SK-N-SH (cell line): Measurements from ENCODE around the gene SIGLEC1. TPM values are rescaled to one million over a fixed set of nuclear protein-coding genes. Genes with fewer than 3 reads are reported as not detected.

Experiments
- CTCF ChIA-PET: fragments of 300-600, 350-600 bp; formaldehyde crosslinking; extraction: SDS; loops from one replicate; lab custom pipeline; 2021; lab: Yijun Ruan, JAX
- POLR2A ChIA-PET: fragments of 350-600 bp; sonication (Branson Sonifier 250); formaldehyde crosslinking; extraction: SDS; loops from one replicate; lab custom pipeline; 2020; ENCODE audit warnings: antibody characterized with exemption, inconsistent platforms; lab: Yijun Ruan, JAX
- DNase-seq: peaks from one replicate; pipeline ENCODE4 v3.0.0; 2012
- H2AFZ ChIP-seq: fragments of 200-600 bp; sonication (generic); 2 replicates; pipeline ENCODE4 v1.8.1; 2016; ENCODE audit warnings: antibody characterized with exemption, mild to moderate bottlenecking, low read depth
- H3F3A ChIP-seq: fragments of 200-600 bp; sonication (generic); replicated peaks from 2 replicates; pipeline ENCODE3; 2016; ENCODE audit warnings: antibody characterized with exemption, mild to moderate bottlenecking; ENCODE audit not compliant: insufficient read depth
- H3K27ac ChIP-seq, 2 experiments: fragments of 200-500 bp in 1 of 2; fragments of 200-600 bp in 1 of 2; sonication (Bioruptor generic) in 1 of 2; sonication (generic), shearing (Covaris generic) in 1 of 2; 2 replicates each; pipeline versions ENCODE4 v1.5.1 to v1.6.1; 2014 to 2016; ENCODE audit warnings: low read depth in 2 of 2, inconsistent platforms in 1 of 2, low read length in 1 of 2, mild to moderate bottlenecking in 1 of 2, mixed read lengths in 1 of 2
- H3K27me3 ChIP-seq: fragments of 200-600 bp; sonication (generic), shearing (Covaris generic); 2 replicates; pipeline ENCODE4 v1.6.1; 2016; ENCODE audit warnings: mixed run types; ENCODE audit not compliant: insufficient read depth
- H3K36me3 ChIP-seq, 2 experiments: fragments of 200-500 bp in 1 of 2; fragments of 200-600 bp in 1 of 2; sonication (Bioruptor generic) in 1 of 2; sonication (generic) in 1 of 2; replicated peaks in 1 of 2; 2 replicates each; pipeline versions ENCODE3 to v1.5.1; 2014 to 2016; ENCODE audit warnings: low read length in 1 of 2, mild to moderate bottlenecking in 1 of 2; ENCODE audit not compliant: insufficient read depth in 2 of 2, control insufficient read depth in 1 of 2
- H3K4me1 ChIP-seq, 2 experiments: fragments of 200-500 bp in 1 of 2; fragments of 200-600 bp in 1 of 2; sonication (Bioruptor generic) in 1 of 2; sonication (generic), shearing (Covaris generic) in 1 of 2; 2 replicates each; pipeline versions ENCODE4 v1.5.1 to v1.6.1; 2014 to 2016; ENCODE audit warnings: low read depth in 1 of 2, low read length in 1 of 2, mixed run types in 1 of 2; ENCODE audit not compliant: insufficient read depth in 2 of 2, control insufficient read depth in 1 of 2
- H3K4me2 ChIP-seq: fragments of 200-600 bp; sonication (generic), shearing (Covaris generic); 2 replicates; pipeline ENCODE4 v1.6.1; 2017; ENCODE audit warnings: mixed run types
- H3K4me3 ChIP-seq, 2 experiments: fragments of 200-500 bp in 1 of 2; fragments of 200-600 bp in 1 of 2; sonication (Bioruptor generic) in 1 of 2; sonication (generic), shearing (Covaris generic) in 1 of 2; 2 replicates each; pipeline versions ENCODE4 v1.5.1 to v1.8.1; 2014 to 2016; ENCODE audit warnings: low read depth in 2 of 2, inconsistent platforms in 1 of 2, low read length in 1 of 2, mild to moderate bottlenecking in 1 of 2, mixed read lengths in 1 of 2, moderate library complexity in 1 of 2
- H3K79me2 ChIP-seq: fragments of 200-600 bp; sonication (generic); 2 replicates; pipeline ENCODE4 v1.8.1; 2017; ENCODE audit warnings: mild to moderate bottlenecking; ENCODE audit not compliant: insufficient read depth
- H3K9ac ChIP-seq: fragments of 200-600 bp; sonication (generic); 2 replicates; pipeline ENCODE4 v1.6.1; 2017; ENCODE audit warnings: mixed run types
- H3K9me2 ChIP-seq: fragments of 200-600 bp; sonication (generic); 2 replicates; pipeline ENCODE4 v1.6.1; 2017; ENCODE audit warnings: mixed run types
- H3K9me3 ChIP-seq: fragments of 200-600 bp; sonication (generic); 2 replicates; pipeline ENCODE4 v1.6.1; 2017; ENCODE audit warnings: mixed run types, mild to moderate bottlenecking, moderate library complexity
- H4K20me1 ChIP-seq: fragments of 200-600 bp; sonication (generic); 2 replicates; pipeline ENCODE4 v1.6.1; 2017; ENCODE audit warnings: mild to moderate bottlenecking, mixed run types; ENCODE audit not compliant: insufficient read depth
- CHD2 ChIP-seq: fragments of 150-350 bp; IDR thresholded peaks from 2 replicates; pipeline ENCODE4 v1.6.1; 2018; ENCODE audit warnings: low read length; ENCODE audit not compliant: partially characterized antibody
- CTCF ChIP-seq: fragments of 200-600 bp; sonication (generic); IDR thresholded peaks from 2 replicates; pipeline ENCODE4 v1.6.1; 2017; ENCODE audit warnings: antibody characterized with exemption, mild to moderate bottlenecking, moderate library complexity
- EZH2phosphoT487 ChIP-seq: fragments of 200-600 bp; sonication (generic); IDR thresholded peaks from 2 replicates; pipeline ENCODE4 v1.6.1; 2017; ENCODE audit warnings: low read depth, mixed run types, mild to moderate bottlenecking, antibody characterized with exemption, moderate library complexity, borderline replicate concordance
- FOXJ3 ChIP-seq: sonication (generic); formaldehyde crosslinking; IDR thresholded peaks from 2 replicates; pipeline ENCODE4 v1.5.1; 2020; ENCODE audit warnings: mild to moderate bottlenecking, missing genetic modification reagents
- GABPA ChIP-seq: IDR thresholded peaks from 2 replicates; pipeline ENCODE4 v1.4.0; 2012; ENCODE audit warnings: low read depth, mild to moderate bottlenecking
- GATA2 ChIP-seq: sonication (generic); formaldehyde crosslinking; IDR thresholded peaks from 2 replicates; pipeline ENCODE4 v1.5.0; 2020; ENCODE audit warnings: mild to moderate bottlenecking, missing genetic modification reagents
- IRF3 ChIP-seq: fragments of 150-350 bp; IDR thresholded peaks from 2 replicates; pipeline ENCODE4 v1.6.1; 2016; ENCODE audit warnings: mild to moderate bottlenecking, low read depth, low read length
- JUND ChIP-seq: IDR thresholded peaks from 2 replicates; pipeline ENCODE4 v1.4.0; 2012
- MEF2A ChIP-seq: IDR thresholded peaks from 2 replicates; pipeline ENCODE4 v1.4.0; 2012; ENCODE audit warnings: low read depth, borderline replicate concordance
- NFIC ChIP-seq: IDR thresholded peaks from 2 replicates; pipeline ENCODE4 v1.4.0; 2012; ENCODE audit warnings: borderline replicate concordance
- POLR2AphosphoS5 ChIP-seq: IDR thresholded peaks from 2 replicates; pipeline ENCODE4 v1.6.1; 2012; ENCODE audit warnings: low read depth, low read length
- REST ChIP-seq: IDR thresholded peaks from 2 replicates; pipeline ENCODE4 v1.6.1; 2012; ENCODE audit warnings: mild to moderate bottlenecking, low read depth, low read length, moderate library complexity
- RXRA ChIP-seq: IDR thresholded peaks from 2 replicates; pipeline ENCODE4 v1.4.0; 2012; ENCODE audit warnings: low read depth, mild to moderate bottlenecking, borderline replicate concordance
- SIN3A ChIP-seq: IDR thresholded peaks from 2 replicates; pipeline ENCODE4 v1.6.1; 2012; ENCODE audit warnings: low read depth, mild to moderate bottlenecking, low read length, moderate library complexity, borderline replicate concordance
- SMC3 ChIP-seq: IDR thresholded peaks from 2 replicates; pipeline ENCODE4 v1.6.1; 2012; ENCODE audit warnings: low read depth, low read length, improper control_type of control experiment
- USF2 ChIP-seq: fragments of 150-350 bp; IDR thresholded peaks from 2 replicates; pipeline ENCODE4 v1.6.1; 2017; ENCODE audit warnings: antibody characterized with exemption, low read length, low read depth, borderline replicate concordance
- ZBTB33 ChIP-seq: IDR thresholded peaks from 2 replicates; pipeline ENCODE4 v1.4.0; 2012; ENCODE audit warnings: low read depth, borderline replicate concordance
- WGBS: methylation state at CpG from one replicate; pipeline ENCODE4 v1.1.6; 2017; ENCODE audit warnings: low lambda C conversion rate; 5-methylcytosine and 5-hydroxymethylcytosine counted together
- polyA plus RNA-seq, 3 experiments: library from polyadenylated mRNA; depleted of rRNA; stranded (reverse); fragments of >200 nt; gene quantifications; 2 replicates each; pipeline ENCODE4 v1.2.3, GENCODE V29; 2012

SIGLEC1 gene
- polyA plus RNA-seq, 1 of the 3 experiments (the other 2 are of a cell fraction), result not detected

- POLR2A ChIA-PET, result no interaction called here
- no peak overlapping the region for H3K4me2 ChIP-seq
- no peak for TF ChIP-seq SMC3
- TF ChIP-seq JUND, result no peak
- TF ChIP-seq CHD2, result no peak
- no peak for TF ChIP-seq POLR2AphosphoS5
- no peak for TF ChIP-seq SIN3A
- TF ChIP-seq GABPA, result no peak
- no peak for TF ChIP-seq ZBTB33
- TF ChIP-seq EZH2phosphoT487, result no peak
- TF ChIP-seq MEF2A, result no peak
- TF ChIP-seq GATA2 (CRISPR knock-in tag), result no peak
- no peak for TF ChIP-seq IRF3
- no peak for TF ChIP-seq RXRA
- no peak for TF ChIP-seq USF2
- TF ChIP-seq REST, result no peak
- TF ChIP-seq FOXJ3 (CRISPR knock-in tag), result no peak
- no peak for TF ChIP-seq CTCF
- no peak for TF ChIP-seq NFIC
- no peaks in the 10 kb centered on the region for H3K79me2 ChIP-seq
- H2AFZ ChIP-seq, result no peak overlapping the region
- no peaks in the 10 kb centered on the region for H4K20me1 ChIP-seq
- H3K4me1 ChIP-seq, result no peaks in the 10 kb centered on the region
- WGBS, result 36% methylated on average over 1 of the region's 16 CpGs
- H3K9me2 ChIP-seq, result no peaks in the 10 kb centered on the region
- H3K27me3 ChIP-seq, result no peaks in the 10 kb centered on the region
- DNase-seq, result no peak
- H3K36me3 ChIP-seq, result no peaks in the 10 kb centered on the region
- no peak overlapping the region for H3K27ac ChIP-seq
- no peak overlapping the region for H3K9ac ChIP-seq
- no peaks in the 10 kb centered on the region for H3K9me3 ChIP-seq
- H3F3A ChIP-seq, result no peaks in the 10 kb centered on the region
- CTCF ChIA-PET, result interaction anchor here (2.2 to 6.1 kb wide), 3 partner anchors 15 to 78 kb away, joined by 8 to 42 read pairs (median 12); no protein-coding TSS in a partner anchor
- H3K4me3 ChIP-seq, result no peak overlapping the region
Measured at GRCh38 chr20:3691306-3691705, 21.1 kb downstream of the SIGLEC1 start.
